NCI-H1436 (cell line): ENCODE results near the gene LSM12.
"Not testable (repeated sequence)": the region's sequence is repeated elsewhere in the genome, so short reads cannot be mapped to it uniquely, and the experiment has no call there.

Experiments
- DNase-seq: peaks from one replicate; lab custom pipeline; 2025; lab: John Stamatoyannopoulos, UW

LSM12 gene

GRCh38 chr17:44044071-44044470 is 22.4 kb downstream of the LSM12 start:
- no peak for DNase-seq

- no peak for DNase-seq
Measured at GRCh38 chr17:44043272-44043696, 23.2 kb downstream of the LSM12 start.

- no peak for DNase-seq
Measured at GRCh38 chr17:44039829-44040635, 26.4 kb downstream of the LSM12 start.

- no peak for DNase-seq
Measured at GRCh38 chr17:44038604-44039011, 27.9 kb downstream of the LSM12 start.

GRCh38 chr17:44037471-44037870 is 29.0 kb downstream of the LSM12 start:
- DNase-seq = no peak

- not testable (repeated sequence) for DNase-seq
Measured at GRCh38 chr17:44034688-44035087, 31.8 kb downstream of the LSM12 start.

- DNase-seq = no peak
Measured at GRCh38 chr17:44033861-44034408, 32.5 kb downstream of the LSM12 start.

GRCh38 chr17:44030482-44030881 is 36.0 kb downstream of the LSM12 start:
- no peak for DNase-seq

GRCh38 chr17:44029736-44030135 is 36.7 kb downstream of the LSM12 start:
- DNase-seq = no peak

GRCh38 chr17:44024853-44025252 is 41.6 kb downstream of the LSM12 start:
- no peak for DNase-seq

GRCh38 chr17:44024271-44024663 is 42.2 kb downstream of the LSM12 start:
- DNase-seq = peak; percentile 46

GRCh38 chr17:44023545-44024270 is 42.8 kb downstream of the LSM12 start:
- DNase-seq = no peak

GRCh38 chr17:44022246-44022645 is 44.2 kb downstream of the LSM12 start:
- DNase-seq = no peak

GRCh38 chr17:44021227-44021626 is 45.2 kb downstream of the LSM12 start:
- DNase-seq = not testable (repeated sequence)

- peak; percentile 95 for DNase-seq
Measured at GRCh38 chr17:44014437-44015172, 51.9 kb downstream of the LSM12 start, which contains the start of gene TMEM101. Gene TMEM101 (minus strand): TSS chr17:44014963. CDS start chr17:44014952, 11 bp downstream.

- DNase-seq = no peak
Measured at GRCh38 chr17:44014133-44014436, 52.4 kb downstream of the LSM12 start.

GRCh38 chr17:44012874-44013273 is 53.6 kb downstream of the LSM12 start:
- no peak for DNase-seq

GRCh38 chr17:44012391-44012790 is 54.1 kb downstream of the LSM12 start:
- DNase-seq = no peak

GRCh38 chr17:44011876-44012275 is 54.6 kb downstream of the LSM12 start:
- no peak for DNase-seq

GRCh38 chr17:44010966-44011647 is 55.4 kb downstream of the LSM12 start:
- no peak for DNase-seq

- no peak for DNase-seq
Measured at GRCh38 chr17:44008205-44008909, 58.1 kb downstream of the LSM12 start.
